ENCODE results near the gene ATP8A2. TPM values are rescaled to one million over a fixed set of nuclear protein-coding genes. Genes with fewer than 3 reads are reported as not detected.

The ATP8A2 gene
- total and polyA plus RNA-seq, 2 of the 4 experiments (the other 2 are of a cell fraction) = 0.02 to 0.18 TPM

DNA sequence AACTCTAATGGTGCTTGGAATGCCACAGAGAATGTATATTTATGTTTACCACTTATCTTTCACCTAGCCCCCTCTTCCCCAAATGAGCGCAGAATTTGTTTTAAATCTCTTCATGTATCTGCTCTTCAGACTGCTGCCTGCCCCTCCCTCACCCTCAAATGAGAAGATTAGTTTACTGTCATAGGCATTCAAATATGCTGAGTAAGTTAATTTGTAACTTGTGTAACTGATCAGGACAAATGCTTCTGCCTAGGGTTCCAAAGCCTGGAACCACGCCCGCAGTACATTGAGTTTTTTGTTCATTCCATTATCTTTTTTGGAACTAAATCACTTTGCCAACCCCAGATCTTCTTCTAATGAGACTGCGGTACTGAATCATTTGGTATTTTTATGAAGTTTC lies 74.5 kb downstream of the ATP8A2 start:
- no peaks in the 10 kb centered on the region for H3K9me1 ChIP-seq (ENCODE audit: insufficient read depth, low read length)
- no peaks in the 10 kb centered on the region for H3K4me1 ChIP-seq (ENCODE audit: control insufficient read depth, insufficient read depth, low read length)
- ATAC-seq (ENCODE audit: low read depth) = no peak
- in situ Hi-C loops (cut with MboI; ENCODE audit: low sequenced_read_pairs) (no loop called here), intact Hi-C loops (cut with micrococcal nuclease) (no loop called here), dilution Hi-C loops (cut with HindIII; ENCODE audit: low sequenced_read_pairs, unreplicated experiment) (no loop called here)
- no peak overlapping the region for H3K9ac ChIP-seq (ENCODE audit: low read depth, low read length)
- H2BK5ac ChIP-seq (ENCODE audit: low read depth, low read length, poor library complexity, severe bottlenecking) = no peak overlapping the region
- no peak overlapping the region for H2BK15ac ChIP-seq (ENCODE audit: low read depth, low read length)
- no peak overlapping the region for H2AK9ac ChIP-seq (replicated peaks; ENCODE audit: low read depth, low read length, poor library complexity)
- H3K4ac ChIP-seq (ENCODE audit: low read depth, low read length) = no peak overlapping the region
- H3K36me3 ChIP-seq (ENCODE audit: control insufficient read depth, insufficient read depth, low read length) = no peaks in the 10 kb centered on the region
- no peak overlapping the region for H4K5ac ChIP-seq (ENCODE audit: low read depth, low read length)
- H2AFZ ChIP-seq (replicated peaks; ENCODE audit: low read length, poor library complexity) = no peak overlapping the region
- TF ChIP-seq MAFK (IDR thresholded peaks at IDR 0.05; ENCODE audit: low read depth, low read length) (peak; percentile 87), POLR2A (IDR thresholded peaks at IDR 0.05; ENCODE audit: low read depth, low read length) (no peak), USF2 (IDR thresholded peaks at IDR 0.05; ENCODE audit: low read depth, low read length) (no peak)
- H3K79me1 ChIP-seq (ENCODE audit: low read depth in 1 of 2, low read length in 2 of 2) = no peaks in the 10 kb centered on the region
- H3K14ac ChIP-seq (replicated peaks; ENCODE audit: low read depth, low read length) = no peak overlapping the region
- H3K56ac ChIP-seq (ENCODE audit: extremely low read depth, insufficient read depth, low read length) = no peak overlapping the region
- WGBS, 2 experiments (ENCODE audit: extremely low coverage in 2 of 2, insufficient read length in 1 of 2) = no CpG with 5 or more reads among the region's 4 CpGs
- no peak overlapping the region for H3K18ac ChIP-seq (ENCODE audit: low read depth, low read length)
- no peaks in the 10 kb centered on the region for H3K27me3 ChIP-seq (ENCODE audit: control insufficient read depth, insufficient read depth, low read length)
- DNase-seq = no peak
- H3K27ac ChIP-seq (ENCODE audit: insufficient read depth, low read length) = no peak overlapping the region
- H3K4me2 ChIP-seq (ENCODE audit: low read depth, low read length) = no peak overlapping the region
- H4K20me1 ChIP-seq (ENCODE audit: insufficient read depth, low read length) = no peaks in the 10 kb centered on the region
- ChIA-PET CTCF (no interaction called here), POLR2A (ENCODE audit: unreplicated experiment) (no interaction called here)
- H4K91ac ChIP-seq (ENCODE audit: insufficient read depth, low read depth, low read length) = no peak overlapping the region
- H3K4me3 ChIP-seq (ENCODE audit: insufficient read depth, low read depth, low read length) = no peak overlapping the region
- H3K9me3 ChIP-seq (ENCODE audit: control insufficient read depth, insufficient read depth, low read length) = no peaks in the 10 kb centered on the region
- no TSS peak for BruUV-seq (replicated peaks)
- H3K23ac ChIP-seq (ENCODE audit: low read depth, low read length) = no peak overlapping the region
- H2BK20ac ChIP-seq (ENCODE audit: low read depth, low read length) = no peak overlapping the region
- H2BK120ac ChIP-seq (ENCODE audit: low read depth, low read length) = no peak overlapping the region
- no peak overlapping the region for H4K8ac ChIP-seq (ENCODE audit: low read depth in 2 of 2, low read length in 2 of 2)
- no peak overlapping the region for H2AK5ac ChIP-seq (ENCODE audit: low read depth, low read length)
